ENCODE results near the gene TSPAN11.

The TSPAN11 gene

GRCh38 chr12:31034372-31034771 is 107.8 kb downstream of the TSPAN11 start:
- no peaks in the 10 kb centered on the region for H3K79me1 ChIP-seq (ENCODE audit: low read depth, low read length)
- WGBS, 2 donors (ENCODE audit: extremely low coverage in 2 of 2, insufficient read length in 2 of 2, insufficient replicate concordance in 1 of 2): no CpG with 5 or more reads among the region's 3 CpGs
- no peak overlapping the region for H2BK12ac ChIP-seq (ENCODE audit: low read length)
- no peak overlapping the region for H3K27ac ChIP-seq (replicated peaks; ENCODE audit: low read length)
- no peak overlapping the region for H3K4me2 ChIP-seq (ENCODE audit: insufficient read depth, low read length, poor library complexity, severe bottlenecking)
- no peak overlapping the region for H3K23ac ChIP-seq (ENCODE audit: low read depth, low read length, poor library complexity)
- H3K9ac ChIP-seq (ENCODE audit: low read depth, low read length, poor library complexity): no peak overlapping the region
- no peak overlapping the region for H4K8ac ChIP-seq (ENCODE audit: low read depth, low read length)
- H3K18ac ChIP-seq (ENCODE audit: low read length): no peak overlapping the region
- no peaks in the 10 kb centered on the region for H3K4me1 ChIP-seq (ENCODE audit: control insufficient read depth in 2 of 2, insufficient read depth in 1 of 2, low read depth in 1 of 2, low read length in 2 of 2)
- no peak overlapping the region for H2BK5ac ChIP-seq (ENCODE audit: low read length)
- H3K14ac ChIP-seq (ENCODE audit: low read length): no peak overlapping the region
- H3K4ac ChIP-seq (ENCODE audit: low read length): no peak overlapping the region
- no peak overlapping the region for H4K91ac ChIP-seq (ENCODE audit: low read depth, low read length, poor library complexity)
- H2AK5ac ChIP-seq (ENCODE audit: low read depth, low read length): no peak overlapping the region
- no peaks in the 10 kb centered on the region for H3K36me3 ChIP-seq (replicated peaks in 1 of 2; ENCODE audit: control insufficient read depth in 2 of 2, insufficient read depth in 2 of 2, low read length in 2 of 2)
- no peak overlapping the region for H2AFZ ChIP-seq (ENCODE audit: low read length)
- peaks cover 0 to 3% (median 0%) of the 10 kb centered on the region in 3 experiments for H3K27me3 ChIP-seq (ENCODE audit: control insufficient read depth in 3 of 3, insufficient read depth in 3 of 3, low read depth in 1 of 3, low read length in 3 of 3)
- no peak overlapping the region for H2BK15ac ChIP-seq (ENCODE audit: low read length)
- H3K9me3 ChIP-seq (replicated peaks in 1 of 2; ENCODE audit: control insufficient read depth in 2 of 2, insufficient read depth in 1 of 2, low read depth in 1 of 2, low read length in 2 of 2): no peaks in the 10 kb centered on the region
- H2BK120ac ChIP-seq (ENCODE audit: low read depth, low read length): no peak overlapping the region
- H3K4me3 ChIP-seq (ENCODE audit: low read length in 2 of 2): no peak overlapping the region
- no peak for DNase-seq (ENCODE audit: low spot score)

- WGBS, 2 donors (ENCODE audit: extremely low coverage in 2 of 2, insufficient read length in 2 of 2, insufficient replicate concordance in 1 of 2): no CpG with 5 or more reads among the region's 4 CpGs
- no peaks in the 10 kb centered on the region for H3K79me1 ChIP-seq (ENCODE audit: low read depth, low read length)
- H2BK5ac ChIP-seq (ENCODE audit: low read length): no peak overlapping the region
- H3K27ac ChIP-seq (replicated peaks; ENCODE audit: low read length): no peak overlapping the region
- no peak overlapping the region for H4K91ac ChIP-seq (ENCODE audit: low read depth, low read length, poor library complexity)
- H3K36me3 ChIP-seq (replicated peaks in 1 of 2; ENCODE audit: control insufficient read depth in 2 of 2, insufficient read depth in 2 of 2, low read length in 2 of 2): no peaks in the 10 kb centered on the region
- no peak for DNase-seq (ENCODE audit: low spot score)
- H3K18ac ChIP-seq (ENCODE audit: low read length): no peak overlapping the region
- no peaks in the 10 kb centered on the region for H3K9me3 ChIP-seq (replicated peaks in 1 of 2; ENCODE audit: control insufficient read depth in 2 of 2, insufficient read depth in 1 of 2, low read depth in 1 of 2, low read length in 2 of 2)
- H2BK120ac ChIP-seq (ENCODE audit: low read depth, low read length): no peak overlapping the region
- no peak overlapping the region for H3K9ac ChIP-seq (ENCODE audit: low read depth, low read length, poor library complexity)
- H3K4me1 ChIP-seq (ENCODE audit: control insufficient read depth in 2 of 2, insufficient read depth in 1 of 2, low read depth in 1 of 2, low read length in 2 of 2): no peaks in the 10 kb centered on the region
- H3K27me3 ChIP-seq (ENCODE audit: control insufficient read depth in 3 of 3, insufficient read depth in 3 of 3, low read depth in 1 of 3, low read length in 3 of 3): peaks cover 0 to 3% (median 0%) of the 10 kb centered on the region in 3 experiments
- no peak overlapping the region for H4K8ac ChIP-seq (ENCODE audit: low read depth, low read length)
- H3K14ac ChIP-seq (ENCODE audit: low read length): no peak overlapping the region
- H3K4me2 ChIP-seq (ENCODE audit: insufficient read depth, low read length, poor library complexity, severe bottlenecking): no peak overlapping the region
- no peak overlapping the region for H2BK15ac ChIP-seq (ENCODE audit: low read length)
- no peak overlapping the region for H3K23ac ChIP-seq (ENCODE audit: low read depth, low read length, poor library complexity)
- H3K4me3 ChIP-seq (ENCODE audit: low read length in 2 of 2): no peak overlapping the region
- no peak overlapping the region for H3K4ac ChIP-seq (ENCODE audit: low read length)
- H2BK12ac ChIP-seq (ENCODE audit: low read length): no peak overlapping the region
- H2AK5ac ChIP-seq (ENCODE audit: low read depth, low read length): no peak overlapping the region
- no peak overlapping the region for H2AFZ ChIP-seq (ENCODE audit: low read length)
Measured at GRCh38 chr12:31035226-31035625, 108.7 kb downstream of the TSPAN11 start.

GRCh38 chr12:31035967-31036665 is 109.6 kb downstream of the TSPAN11 start:
- Histone ChIP-seq H2AK5ac (ENCODE audit: low read depth, low read length) (no peak overlapping the region), H4K8ac (ENCODE audit: low read depth, low read length) (no peak overlapping the region), H3K14ac (ENCODE audit: low read length) (no peak overlapping the region), H3K23ac (ENCODE audit: low read depth, low read length, poor library complexity) (no peak overlapping the region), H3K36me3 (replicated peaks in 1 of 2; ENCODE audit: control insufficient read depth in 2 of 2, insufficient read depth in 2 of 2, low read length in 2 of 2) (no peaks in the 10 kb centered on the region), H3K27me3 (ENCODE audit: control insufficient read depth in 3 of 3, insufficient read depth in 3 of 3, low read depth in 1 of 3, low read length in 3 of 3) (peaks cover 0 to 3% (median 0%) of the 10 kb centered on the region in 3 experiments), H3K4me1 (ENCODE audit: control insufficient read depth in 2 of 2, insufficient read depth in 1 of 2, low read depth in 1 of 2, low read length in 2 of 2) (no peaks in the 10 kb centered on the region), H3K4me3 (ENCODE audit: low read length in 2 of 2) (no peak overlapping the region), H2BK5ac (ENCODE audit: low read length) (no peak overlapping the region), H3K9me3 (replicated peaks in 1 of 2; ENCODE audit: control insufficient read depth in 2 of 2, insufficient read depth in 1 of 2, low read depth in 1 of 2, low read length in 2 of 2) (no peaks in the 10 kb centered on the region), H3K4me2 (ENCODE audit: insufficient read depth, low read length, poor library complexity, severe bottlenecking) (no peak overlapping the region), H3K18ac (ENCODE audit: low read length) (no peak overlapping the region), H3K4ac (ENCODE audit: low read length) (no peak overlapping the region), H3K27ac (replicated peaks; ENCODE audit: low read length) (no peak overlapping the region), H4K91ac (ENCODE audit: low read depth, low read length, poor library complexity) (no peak overlapping the region), H2BK120ac (ENCODE audit: low read depth, low read length) (no peak overlapping the region), H2BK15ac (ENCODE audit: low read length) (no peak overlapping the region), H3K79me1 (ENCODE audit: low read depth, low read length) (no peaks in the 10 kb centered on the region), H2BK12ac (ENCODE audit: low read length) (no peak overlapping the region), H3K9ac (ENCODE audit: low read depth, low read length, poor library complexity) (no peak overlapping the region), H2AFZ (ENCODE audit: low read length) (peak overlapping the region; percentile 13)
- DNase-seq (ENCODE audit: low spot score): no peak
- no CpG with 5 or more reads among the region's 4 CpGs for WGBS, 2 donors (ENCODE audit: extremely low coverage in 2 of 2, insufficient read length in 2 of 2, insufficient replicate concordance in 1 of 2)

- Histone ChIP-seq H2BK5ac (ENCODE audit: low read length) (peak overlapping the region; percentile 45), H3K36me3 (replicated peaks in 1 of 2; ENCODE audit: control insufficient read depth in 2 of 2, insufficient read depth in 2 of 2, low read length in 2 of 2) (no peaks in the 10 kb centered on the region), H3K18ac (ENCODE audit: low read length) (no peak overlapping the region), H3K4me1 (ENCODE audit: control insufficient read depth in 2 of 2, insufficient read depth in 1 of 2, low read depth in 1 of 2, low read length in 2 of 2) (no peaks in the 10 kb centered on the region), H2BK120ac (ENCODE audit: low read depth, low read length) (no peak overlapping the region), H3K14ac (ENCODE audit: low read length) (peak overlapping the region; percentile 77), H2BK15ac (ENCODE audit: low read length) (no peak overlapping the region), H4K91ac (ENCODE audit: low read depth, low read length, poor library complexity) (no peak overlapping the region), H3K27ac (replicated peaks; ENCODE audit: low read length) (no peak overlapping the region), H2AK5ac (ENCODE audit: low read depth, low read length) (no peak overlapping the region), H3K9ac (ENCODE audit: low read depth, low read length, poor library complexity) (no peak overlapping the region), H2AFZ (ENCODE audit: low read length) (no peak overlapping the region), H3K79me1 (ENCODE audit: low read depth, low read length) (no peaks in the 10 kb centered on the region), H3K23ac (ENCODE audit: low read depth, low read length, poor library complexity) (no peak overlapping the region), H3K4me2 (ENCODE audit: insufficient read depth, low read length, poor library complexity, severe bottlenecking) (no peak overlapping the region), H2BK12ac (ENCODE audit: low read length) (no peak overlapping the region), H3K9me3 (replicated peaks in 1 of 2; ENCODE audit: control insufficient read depth in 2 of 2, insufficient read depth in 1 of 2, low read depth in 1 of 2, low read length in 2 of 2) (no peaks in the 10 kb centered on the region), H4K8ac (ENCODE audit: low read depth, low read length) (no peak overlapping the region), H3K4ac (ENCODE audit: low read length) (no peak overlapping the region), H3K27me3 (ENCODE audit: control insufficient read depth in 3 of 3, insufficient read depth in 3 of 3, low read depth in 1 of 3, low read length in 3 of 3) (peaks cover 0 to 3% (median 0%) of the 10 kb centered on the region in 3 experiments), H3K4me3 (ENCODE audit: low read length in 2 of 2) (no peak overlapping the region)
- DNase-seq (ENCODE audit: low spot score): no peak
- WGBS, 2 donors (ENCODE audit: extremely low coverage in 2 of 2, insufficient read length in 2 of 2, insufficient replicate concordance in 1 of 2): no CpG with 5 or more reads among the region's 1 CpG
Measured at GRCh38 chr12:31037028-31037427, 110.5 kb downstream of the TSPAN11 start.

Data from neuronal stem cell (in vitro differentiated cells).